Muscle layer of duodenum (tissue), 2 donors: ENCODE data around the gene IL9.

Source experiments
- H3K27ac ChIP-seq: one replicate; pipeline ENCODE4 v1.7.0; 2013; ENCODE audit warnings: mild to moderate bottlenecking, low read length
- H3K27me3 ChIP-seq: one replicate; pipeline ENCODE4 v1.7.0; 2013; ENCODE audit warnings: low read depth, mild to moderate bottlenecking, control low read depth, low read length
- H3K36me3 ChIP-seq, 2 donors: one replicate each; pipeline ENCODE4 v1.7.0; 2013; ENCODE audit warnings: low read length in 2 of 2, control low read depth in 1 of 2, mild to moderate bottlenecking in 1 of 2; ENCODE audit not compliant: insufficient read depth in 2 of 2, control insufficient read depth in 1 of 2
- H3K4me1 ChIP-seq, 2 donors: one replicate each; pipeline ENCODE4 v1.7.0; 2013; ENCODE audit warnings: low read length in 2 of 2, mild to moderate bottlenecking in 2 of 2, control low read depth in 1 of 2, moderate library complexity in 1 of 2; ENCODE audit not compliant: insufficient read depth in 2 of 2, control insufficient read depth in 1 of 2
- H3K4me3 ChIP-seq, 2 donors: one replicate each; pipeline ENCODE4 v1.7.0; 2013; ENCODE audit warnings: low read length in 2 of 2, low read depth in 1 of 2, mild to moderate bottlenecking in 1 of 2
- H3K9me3 ChIP-seq, 2 donors: one replicate each; pipeline ENCODE4 v1.7.0; 2013; ENCODE audit warnings: low read length in 2 of 2, control low read depth in 1 of 2, mild to moderate bottlenecking in 1 of 2; ENCODE audit not compliant: control insufficient read depth in 1 of 2
- donor health status: healthy.

IL9 gene

GRCh38 chr5:135879591-135879990 lies 16.1 kb downstream of the IL9 start:
- no peaks in the 10 kb centered on the region for H3K27me3 ChIP-seq
- no peak overlapping the region for H3K4me3 ChIP-seq
- H3K27ac ChIP-seq = no peak overlapping the region
- H3K4me1 ChIP-seq = peaks cover 0 to 22% of the 10 kb centered on the region in 2 donors
- no peaks in the 10 kb centered on the region for H3K9me3 ChIP-seq
- H3K36me3 ChIP-seq = no peaks in the 10 kb centered on the region

DNA sequence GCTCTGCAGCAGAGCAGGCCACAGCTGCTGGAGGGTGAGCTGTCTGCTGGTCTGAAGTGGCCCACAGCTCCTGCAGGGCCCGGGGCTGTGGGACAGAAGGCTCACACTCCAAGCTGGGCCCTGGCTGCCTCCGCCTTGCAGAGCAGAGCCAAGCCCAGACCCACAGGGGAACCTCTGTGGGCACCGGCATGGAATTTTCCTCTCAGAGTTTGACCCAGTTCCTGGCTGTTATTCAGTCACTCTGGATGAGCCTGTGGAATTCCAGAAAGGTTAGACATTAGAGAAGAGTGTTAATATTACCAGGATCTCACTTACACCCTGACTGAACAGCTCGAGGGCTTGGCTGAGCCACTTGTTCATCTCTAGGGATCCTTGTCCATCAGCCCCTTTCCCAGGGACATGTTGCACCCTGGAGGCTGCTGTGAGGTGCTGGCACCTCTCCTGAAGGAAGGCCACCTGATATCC lies 17.5 kb downstream of the IL9 start:
- H3K27me3 ChIP-seq = no peaks in the 10 kb centered on the region
- no peak overlapping the region for H3K27ac ChIP-seq
- no peaks in the 10 kb centered on the region for H3K36me3 ChIP-seq
- no peaks in the 10 kb centered on the region for H3K9me3 ChIP-seq
- H3K4me1 ChIP-seq = peaks cover 0 to 22% of the 10 kb centered on the region in 2 donors
- H3K4me3 ChIP-seq = no peak overlapping the region

DNA sequence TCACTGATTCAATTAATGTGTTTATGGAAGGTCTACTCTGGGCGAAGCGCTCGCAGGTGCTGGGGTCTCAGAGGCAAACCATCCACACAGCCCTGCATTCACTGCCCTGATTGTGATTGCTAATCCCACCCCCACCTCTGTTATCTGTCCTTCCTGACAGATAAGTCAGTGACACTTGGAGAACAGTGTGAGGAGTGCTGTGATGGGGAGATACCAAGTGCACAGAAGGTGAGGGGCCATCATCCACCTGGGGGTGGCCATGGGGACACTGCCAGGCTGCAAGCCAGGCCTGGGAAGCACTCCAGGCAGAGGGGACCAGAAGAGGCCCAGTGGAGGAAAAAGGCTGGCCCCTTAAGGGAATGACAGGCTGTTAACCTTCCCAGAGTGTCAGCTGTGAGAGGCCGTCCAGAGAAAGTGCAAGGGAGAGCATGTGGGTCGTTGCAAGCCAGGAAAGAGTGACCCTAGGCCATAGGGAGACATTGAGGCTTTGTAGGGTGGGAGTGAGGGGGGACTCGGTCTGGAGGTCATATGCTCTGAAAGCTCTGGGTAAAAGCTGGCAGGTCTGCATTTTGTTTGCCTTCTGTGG lies 18.0 kb downstream of the IL9 start:
- Histone ChIP-seq H3K36me3 (no peaks in the 10 kb centered on the region), H3K4me1 (peaks cover 0 to 22% of the 10 kb centered on the region in 2 donors), H3K27me3 (no peaks in the 10 kb centered on the region), H3K4me3 (no peak overlapping the region), H3K27ac (no peak overlapping the region), H3K9me3 (no peaks in the 10 kb centered on the region)

GRCh38 chr5:135876146-135876545 lies 19.5 kb downstream of the IL9 start:
- H3K9me3 ChIP-seq = no peaks in the 10 kb centered on the region
- no peak overlapping the region for H3K4me3 ChIP-seq
- H3K4me1 ChIP-seq = peaks cover 0 to 12% of the 10 kb centered on the region in 2 donors
- no peaks in the 10 kb centered on the region for H3K27me3 ChIP-seq
- no peak overlapping the region for H3K27ac ChIP-seq
- no peaks in the 10 kb centered on the region for H3K36me3 ChIP-seq

DNA sequence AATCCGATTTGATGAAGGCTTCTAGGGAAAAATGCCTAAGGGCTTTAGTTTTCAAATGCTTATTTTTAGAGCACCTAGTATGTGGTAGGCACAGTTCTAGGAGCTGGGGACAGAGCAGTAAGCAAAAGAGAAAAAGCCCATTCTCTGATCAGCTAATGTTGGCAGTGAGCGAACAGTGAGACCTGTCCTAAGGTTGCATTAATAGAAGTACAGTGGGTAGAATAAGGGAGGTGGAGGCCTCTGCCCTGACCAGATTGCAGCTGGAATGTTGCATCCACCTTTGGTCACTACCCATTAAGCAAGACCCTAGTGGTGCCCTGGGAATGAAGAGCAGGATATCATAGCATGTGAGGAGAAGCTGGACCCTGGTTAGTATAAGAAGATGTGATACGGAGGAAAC lies 20.1 kb downstream of the IL9 start:
- Histone ChIP-seq H3K4me3 (no peak overlapping the region), H3K36me3 (no peaks in the 10 kb centered on the region), H3K9me3 (no peaks in the 10 kb centered on the region), H3K4me1 (peaks cover 0 to 7% of the 10 kb centered on the region in 2 donors), H3K27me3 (no peaks in the 10 kb centered on the region), H3K27ac (no peak overlapping the region)

DNA sequence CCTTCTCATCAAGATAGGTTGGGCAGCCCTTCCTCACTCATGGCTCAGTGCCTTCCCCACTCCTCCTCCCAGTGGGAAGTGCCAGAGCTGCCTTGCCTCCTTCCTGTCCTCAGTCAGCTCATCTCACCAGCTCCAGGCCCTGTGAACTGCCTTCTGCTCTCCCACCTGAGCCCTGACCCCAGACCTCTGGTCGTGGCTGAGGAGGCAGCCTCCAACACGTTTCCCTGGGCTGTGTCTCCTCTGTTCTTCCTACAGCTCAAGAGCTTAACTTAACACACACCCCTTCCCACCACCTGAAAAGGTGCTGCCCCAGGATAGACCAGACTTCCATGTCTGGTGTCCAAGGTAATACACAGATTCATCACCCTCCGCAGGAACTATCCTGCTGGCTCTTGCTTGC lies 21.2 kb downstream of the IL9 start:
- Histone ChIP-seq H3K4me3 (no peak overlapping the region), H3K4me1 (peaks cover 0 to 7% of the 10 kb centered on the region in 2 donors), H3K36me3 (no peaks in the 10 kb centered on the region), H3K27ac (no peak overlapping the region), H3K27me3 (no peaks in the 10 kb centered on the region), H3K9me3 (no peaks in the 10 kb centered on the region)

GRCh38 chr5:135873831-135874230 lies 21.8 kb downstream of the IL9 start:
- Histone ChIP-seq H3K4me3 (no peak overlapping the region), H3K27ac (no peak overlapping the region), H3K36me3 (no peaks in the 10 kb centered on the region), H3K9me3 (no peaks in the 10 kb centered on the region), H3K27me3 (no peaks in the 10 kb centered on the region), H3K4me1 (peaks cover 0 to 7% of the 10 kb centered on the region in 2 donors)

DNA sequence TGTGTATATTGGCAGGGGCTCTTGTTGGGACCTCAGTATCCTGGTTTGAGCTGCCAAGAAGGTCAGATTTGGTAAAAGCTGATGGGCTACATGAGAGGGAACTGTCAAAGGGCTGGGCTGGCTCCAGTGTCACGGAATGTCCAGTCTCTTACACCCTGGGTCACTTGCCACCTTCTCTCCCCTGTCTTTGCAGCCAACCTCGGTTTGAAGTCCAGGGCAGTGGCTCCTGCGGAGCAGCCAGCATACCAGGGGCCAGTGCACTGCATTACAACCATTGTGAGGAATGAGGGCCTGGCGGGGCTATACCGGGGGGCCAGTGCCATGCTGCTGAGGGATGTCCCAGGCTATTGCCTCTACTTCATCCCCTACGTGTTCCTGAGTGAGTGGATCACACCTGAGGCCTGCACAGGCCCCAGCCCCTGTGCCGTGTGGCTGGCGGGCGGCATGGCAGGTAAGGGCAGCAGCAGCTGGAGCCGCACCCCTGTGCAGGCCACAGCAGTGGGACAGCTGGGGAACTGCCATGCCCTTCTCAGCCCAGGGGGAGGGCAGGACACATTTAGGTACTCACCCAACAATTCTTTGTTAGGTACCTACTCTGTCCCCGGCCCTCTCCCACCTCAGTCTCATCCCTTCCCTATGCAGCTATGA lies 24.2 kb downstream of the IL9 start:
- Histone ChIP-seq H3K27ac (no peak overlapping the region), H3K27me3 (no peaks in the 10 kb centered on the region), H3K9me3 (no peaks in the 10 kb centered on the region), H3K36me3 (no peaks in the 10 kb centered on the region), H3K4me3 (no peak overlapping the region), H3K4me1 (no peaks in the 10 kb centered on the region)

GRCh38 chr5:135869935-135870334 lies 25.7 kb downstream of the IL9 start:
- H3K27ac ChIP-seq = no peak overlapping the region
- no peaks in the 10 kb centered on the region for H3K4me1 ChIP-seq
- no peaks in the 10 kb centered on the region for H3K36me3 ChIP-seq
- H3K27me3 ChIP-seq = no peaks in the 10 kb centered on the region
- H3K4me3 ChIP-seq = no peak overlapping the region
- no peaks in the 10 kb centered on the region for H3K9me3 ChIP-seq

- no peaks in the 10 kb centered on the region for H3K27me3 ChIP-seq
- H3K4me1 ChIP-seq = no peaks in the 10 kb centered on the region
- H3K4me3 ChIP-seq = no peak overlapping the region
- no peaks in the 10 kb centered on the region for H3K36me3 ChIP-seq
- no peaks in the 10 kb centered on the region for H3K9me3 ChIP-seq
- H3K27ac ChIP-seq = no peak overlapping the region
Observed at GRCh38 chr5:135869276-135869675, 26.4 kb downstream of the IL9 start.

DNA sequence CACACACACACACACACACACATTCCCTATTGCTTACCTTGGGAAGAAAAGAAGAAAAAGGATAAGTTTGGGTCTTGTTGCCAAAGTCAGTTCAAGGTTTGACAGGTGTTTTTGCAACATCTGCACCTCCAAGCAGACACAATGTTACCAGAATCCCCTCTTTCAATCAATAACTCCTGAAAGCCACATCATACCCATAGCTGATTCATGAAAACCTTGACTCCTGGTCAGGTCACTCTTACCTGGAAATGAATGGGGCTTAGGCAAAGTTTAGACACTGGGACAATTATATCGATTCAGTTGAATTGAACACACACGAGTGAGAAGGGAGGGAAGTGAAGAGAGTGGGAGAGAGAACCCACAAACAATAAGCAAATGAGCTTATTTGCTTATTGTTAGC lies 27.0 kb downstream of the IL9 start:
- Histone ChIP-seq H3K9me3 (no peaks in the 10 kb centered on the region), H3K4me3 (no peak overlapping the region), H3K27me3 (no peaks in the 10 kb centered on the region), H3K27ac (no peak overlapping the region), H3K4me1 (no peaks in the 10 kb centered on the region), H3K36me3 (no peaks in the 10 kb centered on the region)

DNA sequence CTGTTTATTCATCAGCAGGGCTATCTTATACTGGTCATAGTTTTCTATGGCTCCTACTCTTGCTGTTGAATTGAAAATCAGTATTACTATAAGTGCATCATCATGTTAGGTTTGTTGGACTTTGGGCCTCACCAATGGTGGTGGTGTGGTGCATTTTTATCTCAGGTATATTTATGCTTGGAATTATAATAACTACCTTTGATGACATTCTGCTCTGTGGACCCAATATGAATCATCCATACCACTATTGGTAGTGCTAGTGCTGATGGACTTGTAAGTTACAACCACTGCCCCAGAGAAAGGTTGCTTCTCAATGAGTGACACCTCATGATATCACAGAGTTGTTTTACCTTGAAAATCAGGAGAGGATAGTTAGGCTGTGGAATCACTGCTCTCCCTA lies 28.0 kb downstream of the IL9 start:
- no peak overlapping the region for H3K27ac ChIP-seq
- no peak overlapping the region for H3K4me3 ChIP-seq
- no peaks in the 10 kb centered on the region for H3K4me1 ChIP-seq
- H3K36me3 ChIP-seq = no peaks in the 10 kb centered on the region
- H3K27me3 ChIP-seq = no peaks in the 10 kb centered on the region
- H3K9me3 ChIP-seq = no peaks in the 10 kb centered on the region
